DMS79 (cell line): ENCODE results near the gene RALY.
"Not testable (repeated sequence)": the region's sequence is repeated elsewhere in the genome, so short reads cannot be mapped to it uniquely, and the experiment has no call there.

Experiments used
- DNase-seq: peaks from one replicate; lab custom pipeline; 2025; lab: John Stamatoyannopoulos, UW

The RALY gene

DNA sequence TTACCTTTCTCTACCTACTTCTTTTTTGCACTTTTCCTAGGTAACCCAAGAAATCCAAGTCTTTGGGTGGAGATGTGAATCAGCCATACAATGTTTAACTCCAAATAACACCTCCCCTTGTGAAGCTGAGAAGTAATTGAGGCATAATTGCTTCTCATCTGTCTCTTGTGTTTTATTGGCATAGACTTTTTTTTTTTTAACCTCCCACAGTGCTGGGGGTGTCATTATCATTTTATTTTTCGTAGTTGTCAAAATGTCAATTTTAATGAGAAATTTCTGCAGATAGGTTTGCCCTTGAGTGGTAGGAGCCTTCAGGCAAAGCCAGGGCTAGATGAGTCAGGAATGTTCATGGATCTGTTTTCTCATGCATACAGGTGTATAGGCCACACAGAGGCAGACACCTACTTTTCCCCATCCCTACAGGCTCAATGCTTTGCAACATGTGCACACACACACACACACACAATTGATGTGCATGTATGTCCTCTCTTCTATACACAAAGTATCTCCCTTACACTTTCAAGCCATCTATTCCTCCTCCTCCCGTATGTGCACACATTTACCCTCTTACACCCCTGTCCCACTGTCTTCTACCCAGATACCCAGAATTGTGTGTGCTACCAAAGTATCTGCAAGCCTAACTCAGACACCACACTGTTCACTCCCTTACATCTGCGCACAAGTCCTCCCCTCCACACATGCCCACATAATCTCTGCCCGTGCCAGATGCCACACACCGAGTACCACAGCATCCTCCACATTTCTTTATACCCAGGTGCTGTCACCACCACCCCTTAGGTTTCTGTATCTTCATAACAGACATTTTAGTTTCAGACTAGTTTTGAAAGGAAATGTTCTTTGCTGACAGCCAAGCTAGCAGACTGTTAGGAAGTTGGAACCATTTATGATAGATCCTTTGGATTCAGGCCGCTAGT, 22.0 kb downstream of the RALY start:
- no peak for DNase-seq

DNA sequence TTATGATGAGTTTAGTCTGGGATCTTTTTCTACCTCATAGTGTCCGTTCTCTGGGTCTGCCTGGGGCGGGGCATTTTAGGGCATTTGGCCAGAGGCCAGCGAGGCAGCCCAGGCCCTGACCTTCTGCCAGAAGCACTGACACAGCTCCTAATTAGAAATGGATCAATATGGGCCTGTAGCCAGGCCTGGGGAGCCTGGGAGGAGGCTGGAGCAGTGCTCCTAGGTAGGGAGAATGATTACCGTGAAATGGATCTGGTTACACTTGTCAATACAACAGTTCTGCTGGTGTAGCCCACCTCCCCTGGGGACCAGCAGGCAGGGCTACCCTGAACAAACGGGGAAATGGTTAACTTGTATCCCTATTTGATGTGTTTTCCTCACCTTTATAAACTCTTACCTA, 23.0 kb downstream of the RALY start:
- DNase-seq: no peak

DNA sequence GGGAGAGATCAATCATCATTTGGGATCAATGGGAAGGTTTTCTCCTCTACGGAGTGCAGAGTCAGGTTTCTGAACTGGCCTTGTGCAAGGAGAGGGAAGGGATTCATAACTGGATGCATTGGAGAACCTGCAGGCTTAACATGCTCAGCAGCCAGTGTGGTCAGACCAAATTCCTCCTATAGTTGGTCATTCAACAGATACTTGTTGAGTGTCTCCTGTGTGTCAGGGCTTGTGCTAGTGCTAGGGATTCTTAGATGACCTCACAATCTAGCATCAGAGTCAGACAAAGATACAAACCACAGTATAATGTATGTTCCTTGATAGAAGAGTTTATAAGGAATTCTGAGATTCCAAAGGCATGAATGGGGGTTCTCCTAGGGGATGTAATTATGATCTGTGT, 23.9 kb downstream of the RALY start:
- no peak for DNase-seq

DNA sequence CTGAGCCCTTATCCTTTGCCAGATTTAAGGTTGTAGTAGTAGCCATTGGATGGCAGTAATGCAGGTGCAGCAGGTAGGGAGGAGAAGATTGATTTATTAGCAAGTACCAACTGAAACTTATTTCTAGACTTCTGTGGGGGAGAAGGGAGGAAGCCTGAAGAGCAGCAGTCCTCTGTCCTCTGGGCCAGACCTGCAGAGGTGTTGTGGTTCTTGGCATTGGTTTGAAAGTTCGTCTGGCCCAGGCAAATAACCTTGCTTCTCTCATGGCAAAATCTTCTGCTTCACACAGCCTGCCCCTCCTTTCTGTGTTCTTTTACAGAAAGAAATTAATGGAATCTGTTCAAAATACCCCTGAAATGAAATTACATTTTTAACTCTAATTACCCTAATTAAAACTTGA, 24.5 kb downstream of the RALY start:
- no peak for DNase-seq

DNA sequence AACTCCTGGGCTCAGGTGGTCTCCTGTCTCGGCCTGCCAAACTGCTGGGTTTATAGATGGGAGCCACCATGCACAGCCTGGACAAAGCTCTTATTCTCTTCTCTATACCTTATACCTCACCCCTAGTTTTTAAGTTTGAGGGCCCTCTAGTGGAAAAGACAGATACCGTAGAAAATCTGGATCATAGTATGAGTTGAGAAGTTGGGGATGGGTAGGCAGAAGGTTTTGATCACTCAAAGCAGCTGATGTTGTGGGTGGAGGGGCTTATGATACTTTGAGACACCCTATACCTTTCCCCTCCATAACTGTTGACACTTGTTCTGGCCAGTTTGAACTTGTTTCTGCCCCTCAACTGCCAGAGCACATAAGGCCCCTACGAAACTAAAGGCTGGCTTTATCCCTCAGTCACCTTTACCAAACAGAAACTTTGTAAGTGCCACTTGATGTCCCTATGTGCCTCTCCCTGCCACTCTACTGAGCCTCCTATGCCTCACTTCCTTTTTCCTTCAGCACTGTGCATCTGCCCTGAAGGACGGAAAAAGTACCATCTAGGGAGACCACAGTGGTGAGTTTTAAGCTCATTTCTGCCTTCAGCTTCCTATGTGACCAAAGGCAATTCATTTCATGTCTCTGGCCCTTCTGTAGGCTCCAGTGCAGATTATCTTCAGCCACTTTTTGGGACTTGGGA, 28.6 kb downstream of the RALY start:
- no peak for DNase-seq

DNA sequence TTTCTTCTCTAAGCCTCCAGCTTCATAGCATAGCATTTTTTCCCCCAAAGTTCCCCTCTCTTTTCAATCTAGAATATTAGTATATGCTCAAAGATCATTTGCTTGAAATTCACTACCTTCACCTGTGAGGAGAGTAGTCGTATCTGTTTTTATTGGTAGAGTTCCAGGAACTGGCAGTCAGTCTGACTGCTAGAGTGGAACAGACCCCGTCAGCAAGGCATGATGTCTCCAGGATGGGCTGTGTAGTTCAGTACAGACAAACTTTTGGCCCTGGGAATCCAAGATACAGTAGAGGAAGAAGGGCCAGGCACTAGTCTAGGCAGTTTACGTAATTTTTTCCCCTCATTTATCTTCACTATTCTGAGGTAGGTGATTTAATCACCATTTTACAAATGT, 29.1 kb downstream of the RALY start:
- no peak for DNase-seq

DNA sequence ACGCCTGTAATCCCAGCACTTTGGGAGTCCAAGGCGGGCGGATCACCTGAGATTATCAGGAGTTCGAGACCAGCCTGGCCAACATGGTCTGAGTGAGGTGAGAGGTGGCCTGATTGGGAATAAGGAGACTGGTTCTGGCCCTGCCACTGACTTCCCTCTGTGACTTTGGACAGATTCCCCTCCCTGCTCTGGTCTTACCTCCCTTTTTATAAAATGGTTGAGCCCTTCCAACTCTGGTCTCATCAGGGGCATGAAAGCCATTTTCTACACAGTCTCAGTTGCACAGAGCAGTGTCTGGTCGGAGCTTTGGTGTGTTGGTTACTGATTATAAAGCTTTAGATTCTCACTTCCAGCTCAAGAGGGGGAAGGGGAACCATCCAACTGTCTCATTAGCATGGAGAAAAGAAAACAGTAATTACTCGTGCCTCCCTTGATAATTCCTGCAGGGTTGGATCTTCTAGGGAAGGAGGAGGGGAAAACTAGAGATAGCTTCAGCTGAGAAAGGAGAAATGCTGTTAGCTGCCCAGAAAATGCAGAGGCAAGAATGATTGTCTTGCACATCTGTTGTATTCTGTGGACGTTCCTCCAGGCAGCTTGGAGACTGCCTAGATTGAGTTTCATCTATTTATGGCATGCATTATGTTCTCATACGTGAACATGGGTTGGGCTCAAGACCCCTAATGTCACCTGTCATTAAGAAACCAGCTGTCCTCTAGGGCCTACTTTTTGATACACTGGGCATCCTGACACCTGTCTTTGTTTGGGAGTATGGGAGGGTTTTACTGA, 30.4 kb downstream of the RALY start:
- DNase-seq: no peak

DNA sequence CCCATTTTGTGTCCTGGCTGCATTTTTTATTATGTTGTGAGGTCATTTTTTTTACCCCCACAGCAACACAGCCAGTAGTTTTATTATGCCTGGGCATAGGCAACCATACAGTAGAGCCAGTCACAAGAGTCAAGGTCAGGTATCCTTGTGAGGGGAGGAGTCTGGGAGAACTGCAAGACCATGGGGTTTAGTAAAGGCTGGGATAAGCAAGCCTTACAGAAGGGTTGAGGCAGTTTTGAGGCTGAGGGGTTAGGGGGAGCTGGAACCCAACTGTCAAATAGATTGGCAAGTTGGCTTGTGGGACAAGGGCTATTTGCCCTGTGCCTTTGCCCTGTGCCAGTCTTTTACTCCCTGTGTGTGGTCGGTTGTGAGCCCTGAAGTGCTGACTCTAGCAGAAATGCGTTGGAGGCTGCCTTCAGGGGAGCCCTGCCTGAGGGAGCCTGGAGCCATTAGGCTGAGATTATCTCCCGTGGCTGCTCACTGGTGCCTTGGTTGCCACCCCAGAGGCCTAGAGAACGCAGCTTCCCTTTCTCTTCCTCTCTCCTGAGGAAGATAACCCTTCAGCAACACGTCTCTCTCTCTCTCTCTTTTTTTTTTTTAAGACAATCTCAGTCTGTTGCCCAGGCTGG, 31.1 kb downstream of the RALY start:
- no peak for DNase-seq

- not testable (repeated sequence) for DNase-seq
Measured at GRCh38 chr20:34028013-34028412, 34.3 kb downstream of the RALY start.

GRCh38 chr20:34029415-34029814, 35.7 kb downstream of the RALY start:
- DNase-seq: no peak

DNA sequence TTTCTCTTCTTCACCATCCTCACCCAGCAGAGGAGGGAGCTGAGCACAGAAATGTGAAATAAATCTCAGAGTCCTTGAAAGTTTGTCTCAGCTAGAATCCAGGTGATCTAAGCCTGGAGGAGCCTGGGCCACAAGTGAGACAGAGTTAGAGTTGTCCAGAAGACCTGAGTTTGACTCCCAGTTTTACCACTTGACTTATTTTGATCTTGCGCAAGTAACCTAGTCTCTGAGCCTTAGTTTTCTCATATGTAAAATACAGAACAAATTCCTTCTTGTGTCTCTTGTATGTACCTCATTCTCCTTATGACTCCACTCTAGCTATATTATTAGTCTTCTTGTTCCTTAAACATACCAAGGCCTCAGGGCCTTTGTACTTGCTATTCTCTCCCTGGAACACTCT, 36.7 kb downstream of the RALY start:
- no peak for DNase-seq

DNA sequence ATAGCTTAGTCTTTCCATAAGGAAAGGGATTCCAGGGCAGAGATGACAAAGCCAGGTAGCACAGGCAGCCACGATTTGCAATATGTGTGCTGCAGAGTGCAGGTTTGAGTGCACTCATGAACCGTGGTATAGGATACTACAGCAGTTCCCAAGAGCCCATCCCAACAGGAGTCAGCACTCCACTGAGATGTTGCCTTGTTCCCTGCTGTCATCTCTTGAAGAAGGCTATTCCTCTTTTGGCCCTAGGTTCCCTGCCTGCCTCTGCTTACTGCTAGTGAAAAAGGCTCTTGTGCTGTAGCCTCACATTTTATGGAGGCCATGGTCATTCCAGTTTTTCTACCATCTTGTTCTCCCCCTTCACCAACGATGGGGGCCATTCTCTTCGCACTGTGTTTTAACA, 40.2 kb downstream of the RALY start:
- DNase-seq: no peak

GRCh38 chr20:34037121-34037520, 43.4 kb downstream of the RALY start:
- no peak for DNase-seq

DNA sequence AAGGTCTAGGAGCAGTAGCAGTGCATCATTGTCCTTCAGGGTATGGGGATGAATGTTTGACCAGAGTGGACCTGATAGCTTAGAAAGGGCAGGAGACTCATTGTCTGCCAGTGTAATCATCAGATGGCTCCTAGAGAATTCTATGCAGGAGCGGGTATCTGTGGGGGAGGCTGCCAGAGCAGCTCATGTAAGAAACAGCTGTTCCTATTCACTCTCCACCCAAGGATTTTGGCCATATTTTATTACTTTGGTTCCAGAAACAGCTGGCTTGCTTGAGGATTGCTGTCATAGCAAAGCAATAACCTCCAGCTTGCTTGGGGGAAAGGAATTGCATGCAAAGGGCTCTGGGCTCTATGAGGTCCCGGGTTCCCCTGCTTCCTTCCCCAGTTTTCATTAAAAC, 44.1 kb downstream of the RALY start:
- no peak for DNase-seq

DNA sequence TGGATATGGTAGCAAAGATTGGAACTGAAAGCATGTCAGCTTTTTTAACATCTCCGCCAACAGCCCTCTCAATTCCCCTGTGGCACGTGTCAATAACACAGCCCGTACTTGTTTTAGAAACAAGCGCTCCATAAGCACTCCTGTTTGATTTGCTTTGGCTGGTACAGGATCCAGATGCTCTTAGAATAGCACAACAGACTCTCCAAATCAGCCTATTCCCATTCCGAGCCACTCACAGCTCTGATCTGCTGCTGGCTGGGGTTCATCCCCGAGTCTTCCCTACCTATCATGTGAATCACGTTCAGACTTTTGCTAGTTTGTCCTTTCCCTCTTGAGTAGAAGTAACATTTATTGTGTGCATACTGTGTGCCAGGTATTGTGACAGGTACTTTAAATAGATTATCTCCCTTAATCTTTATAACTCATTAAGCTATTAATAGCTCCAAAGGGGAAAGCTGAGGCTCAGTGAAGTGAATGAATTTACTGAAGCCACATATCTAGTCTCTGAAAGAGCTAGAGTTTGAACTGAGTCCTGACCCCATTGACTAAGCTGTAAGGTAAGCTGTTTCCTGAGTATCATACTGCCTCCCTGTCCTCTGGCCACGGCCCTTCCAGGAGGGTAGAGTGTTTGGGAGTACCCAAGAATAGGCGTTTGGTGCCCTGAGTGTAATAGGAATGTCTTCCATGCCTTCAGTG, 46.7 kb downstream of the RALY start:
- no peak for DNase-seq

- DNase-seq: no peak
Measured at GRCh38 chr20:34041226-34041625, 47.5 kb downstream of the RALY start.

- no peak for DNase-seq
Measured at GRCh38 chr20:34042262-34042661, 48.6 kb downstream of the RALY start.

GRCh38 chr20:34043025-34043424, 49.3 kb downstream of the RALY start:
- DNase-seq: no peak

GRCh38 chr20:34045294-34045693, 51.6 kb downstream of the RALY start:
- no peak for DNase-seq

DNA sequence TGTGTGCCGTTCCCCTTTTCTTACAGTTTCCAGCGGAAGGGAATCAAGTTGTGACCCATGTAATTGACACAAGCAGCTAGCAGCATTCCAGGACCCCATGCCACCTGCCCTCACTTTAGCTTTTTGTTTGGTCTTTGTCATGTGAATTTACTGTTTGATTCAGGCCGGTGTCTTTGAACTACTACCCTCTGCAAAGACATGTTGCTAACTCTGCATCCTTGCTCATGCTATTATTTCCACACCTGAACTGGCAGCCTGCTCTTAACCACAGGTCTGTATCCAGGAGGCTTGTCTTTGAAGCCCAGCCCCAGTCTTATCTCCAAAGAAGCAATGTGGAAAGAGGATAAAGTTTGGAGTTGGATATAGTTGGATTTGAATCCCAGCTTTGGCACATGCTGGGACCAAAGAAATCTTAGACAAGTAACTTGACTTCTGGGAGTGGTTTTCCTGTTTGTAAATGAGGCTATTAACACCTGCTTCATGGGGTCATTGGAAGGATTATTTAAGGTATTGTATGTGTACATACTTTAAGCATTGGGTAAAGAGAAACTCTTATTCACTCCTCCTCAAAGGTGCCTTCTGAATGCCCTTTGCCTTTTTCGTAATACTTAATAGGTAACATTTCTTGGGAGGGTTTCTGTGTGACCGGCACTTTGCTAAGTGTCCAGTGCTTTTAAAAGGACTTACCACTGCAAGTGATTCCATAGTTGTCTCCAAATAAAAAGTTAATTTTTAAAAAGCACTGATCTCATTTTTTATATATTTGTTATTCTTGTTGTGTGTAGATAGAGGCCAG, 52.4 kb downstream of the RALY start:
- DNase-seq: no peak
